GM12875 (cell line): ENCODE data around the gene CCNI.

Experiments used
- H3K4me3 ChIP-seq: one replicate; pipeline ENCODE4 v1.5.1; 2011; ENCODE audit warnings: low read depth, low read length, control low read depth
- TF ChIP-seq, protein P1 (sequence below): IDR thresholded peaks from 2 replicates; pipeline ENCODE4 v1.5.1; 2011; ENCODE audit warnings: low read depth, mild to moderate bottlenecking, control low read depth, inconsistent platforms, low read length, moderate library complexity, borderline replicate concordance; ENCODE audit not compliant: insufficient read depth

CCNI gene

DNA sequence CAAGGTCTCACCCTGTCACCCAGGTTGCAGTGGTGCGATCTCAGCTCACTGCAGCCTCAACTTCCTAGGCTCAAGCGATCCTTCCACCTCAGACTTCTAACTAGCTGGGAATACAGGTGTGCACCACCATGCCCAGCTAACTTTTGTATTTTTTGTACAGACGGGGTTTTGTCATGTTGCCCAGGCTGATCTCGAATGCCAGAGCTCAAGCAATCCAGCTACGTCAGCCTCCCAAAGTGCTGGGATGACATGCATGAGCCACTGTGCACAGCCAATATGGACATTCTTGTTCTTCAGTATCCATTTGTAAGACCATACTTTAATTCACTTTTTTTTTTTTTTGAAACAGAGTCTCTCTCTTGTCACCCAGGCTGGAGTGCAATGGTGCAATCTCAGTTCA lies 3.5 kb upstream of the CCNI start:
- TF ChIP-seq, protein P1, sequence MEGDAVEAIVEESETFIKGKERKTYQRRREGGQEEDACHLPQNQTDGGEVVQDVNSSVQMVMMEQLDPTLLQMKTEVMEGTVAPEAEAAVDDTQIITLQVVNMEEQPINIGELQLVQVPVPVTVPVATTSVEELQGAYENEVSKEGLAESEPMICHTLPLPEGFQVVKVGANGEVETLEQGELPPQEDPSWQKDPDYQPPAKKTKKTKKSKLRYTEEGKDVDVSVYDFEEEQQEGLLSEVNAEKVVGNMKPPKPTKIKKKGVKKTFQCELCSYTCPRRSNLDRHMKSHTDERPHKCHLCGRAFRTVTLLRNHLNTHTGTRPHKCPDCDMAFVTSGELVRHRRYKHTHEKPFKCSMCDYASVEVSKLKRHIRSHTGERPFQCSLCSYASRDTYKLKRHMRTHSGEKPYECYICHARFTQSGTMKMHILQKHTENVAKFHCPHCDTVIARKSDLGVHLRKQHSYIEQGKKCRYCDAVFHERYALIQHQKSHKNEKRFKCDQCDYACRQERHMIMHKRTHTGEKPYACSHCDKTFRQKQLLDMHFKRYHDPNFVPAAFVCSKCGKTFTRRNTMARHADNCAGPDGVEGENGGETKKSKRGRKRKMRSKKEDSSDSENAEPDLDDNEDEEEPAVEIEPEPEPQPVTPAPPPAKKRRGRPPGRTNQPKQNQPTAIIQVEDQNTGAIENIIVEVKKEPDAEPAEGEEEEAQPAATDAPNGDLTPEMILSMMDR, result no peak
- no peak overlapping the region for H3K4me3 ChIP-seq

DNA sequence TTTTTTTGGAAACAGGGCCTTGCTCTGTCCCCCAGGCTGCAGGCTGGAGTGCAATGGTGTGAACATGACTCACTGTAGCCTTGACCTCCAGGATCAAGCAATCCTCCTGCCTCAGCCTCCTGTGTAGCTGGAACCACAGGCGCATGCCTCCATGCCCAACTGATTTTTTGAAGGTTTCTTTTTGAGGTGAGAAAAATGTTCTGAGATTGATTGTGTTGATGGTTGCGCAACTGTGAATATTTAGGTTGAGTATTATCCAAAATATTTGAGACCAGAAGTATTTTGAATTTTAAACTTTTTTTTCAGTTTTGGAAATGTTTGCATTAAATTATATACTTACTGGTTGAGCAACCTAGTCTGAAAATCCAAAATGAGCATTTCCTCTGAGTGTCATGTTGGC lies 2.6 kb upstream of the CCNI start:
- TF ChIP-seq, protein P1, result no peak
- H3K4me3 ChIP-seq, result no peak overlapping the region

DNA sequence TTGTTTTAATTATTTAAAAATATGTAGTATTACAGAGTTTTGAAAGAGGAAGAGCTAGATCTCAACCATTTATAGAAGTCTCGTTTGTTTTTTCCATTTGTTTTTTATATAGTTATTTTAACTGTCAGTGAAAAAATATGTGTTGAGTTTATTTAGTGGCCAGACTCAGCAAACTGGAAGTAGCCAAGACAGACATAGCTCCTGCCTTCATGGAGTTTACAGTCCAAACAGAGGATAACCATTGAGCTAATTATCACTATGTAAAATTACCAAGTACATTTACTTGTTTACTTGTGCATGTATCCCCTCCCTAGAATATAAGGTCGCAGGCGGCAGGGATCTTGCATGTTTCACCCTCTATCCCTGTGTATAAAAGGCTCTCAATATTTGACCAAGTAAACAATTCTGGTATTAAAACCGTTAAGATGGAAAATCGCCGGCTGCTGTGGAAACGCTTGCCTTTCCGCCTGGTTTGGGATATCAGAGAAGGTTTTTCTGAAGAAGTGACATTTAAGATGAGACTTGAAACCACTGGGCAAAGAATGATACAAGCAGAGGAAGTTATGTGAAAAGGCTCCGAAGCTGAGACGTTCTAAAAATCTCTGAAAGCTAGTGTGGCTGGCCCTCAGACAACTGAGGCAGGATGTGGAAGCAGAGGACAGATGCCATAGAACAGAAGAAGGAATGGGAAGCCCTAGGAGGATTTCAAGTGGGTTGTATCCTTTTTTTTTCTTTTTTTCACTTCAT lies 1.3 kb upstream of the CCNI start:
- TF ChIP-seq, protein P1, result no peak
- H3K4me3 ChIP-seq, result peak overlapping the region; percentile 84

DNA sequence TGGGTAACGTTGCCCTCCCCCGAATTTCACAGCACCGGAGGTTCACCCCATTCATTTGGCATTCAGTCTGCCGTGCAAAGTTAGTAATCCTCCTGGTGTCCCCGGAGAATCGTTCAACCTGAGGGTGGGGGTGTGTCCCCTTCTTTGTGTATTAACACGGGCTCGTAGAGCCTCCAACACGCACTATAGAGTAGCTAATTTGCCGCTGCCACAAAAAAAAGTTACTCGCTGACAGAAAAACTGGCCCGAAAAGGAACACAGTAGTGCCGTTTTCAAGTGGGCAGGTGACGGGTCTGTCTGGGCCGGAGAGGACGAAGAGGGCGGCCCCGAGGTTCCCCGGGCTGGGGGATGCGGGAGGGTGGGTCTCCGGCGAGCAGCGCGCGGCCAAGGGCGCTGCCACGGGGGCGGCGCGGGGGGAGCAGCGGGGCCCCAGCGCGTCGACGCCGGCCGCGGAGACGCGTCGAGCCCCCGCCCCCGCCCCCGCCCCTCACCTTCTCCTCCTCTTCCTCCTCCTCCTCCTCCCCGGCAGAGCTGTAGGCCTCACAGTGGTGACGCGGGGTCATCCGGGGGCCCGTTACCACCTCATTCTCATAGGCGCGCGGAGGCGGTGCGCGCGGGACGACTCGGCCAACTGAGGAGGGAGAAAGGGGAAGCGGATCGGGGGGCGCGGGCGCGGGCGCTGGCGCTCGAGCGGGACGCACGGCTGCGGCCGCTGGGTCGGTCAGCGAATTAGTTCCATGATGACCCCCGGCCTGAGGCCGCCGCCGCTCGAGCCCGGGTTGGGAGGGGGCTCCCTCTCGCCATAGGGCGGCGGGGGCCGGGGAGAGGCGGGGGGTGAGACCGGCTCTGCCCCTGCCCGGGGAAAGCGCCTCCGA lies 571 bp downstream of the CCNI start:
- peak overlapping the region; percentile 84 for H3K4me3 ChIP-seq
- TF ChIP-seq, protein P1, result no peak

DNA sequence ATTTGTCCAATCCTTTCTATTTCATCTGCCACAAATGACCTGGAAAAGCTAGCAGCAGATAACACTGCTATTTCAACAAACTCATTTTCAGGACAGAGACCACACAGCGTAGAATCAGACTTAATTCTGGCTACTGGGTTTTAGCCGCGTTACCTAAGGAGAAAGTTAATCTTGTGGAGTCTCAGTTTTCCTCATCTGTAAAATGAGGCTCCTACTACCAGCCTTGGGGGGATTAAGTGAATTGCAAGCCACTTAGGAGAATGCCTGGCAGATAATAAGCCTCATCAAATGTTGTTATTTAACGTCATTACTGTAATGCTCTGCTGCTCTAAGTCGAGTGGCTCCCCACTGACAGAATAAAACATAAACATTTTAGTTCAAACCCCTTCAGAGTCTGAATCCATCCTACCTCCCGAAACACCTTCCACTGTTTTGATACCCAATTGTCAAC lies 1.4 kb downstream of the CCNI start:
- H3K4me3 ChIP-seq, result peak overlapping the region; percentile 84
- TF ChIP-seq, protein P1, result no peak

DNA sequence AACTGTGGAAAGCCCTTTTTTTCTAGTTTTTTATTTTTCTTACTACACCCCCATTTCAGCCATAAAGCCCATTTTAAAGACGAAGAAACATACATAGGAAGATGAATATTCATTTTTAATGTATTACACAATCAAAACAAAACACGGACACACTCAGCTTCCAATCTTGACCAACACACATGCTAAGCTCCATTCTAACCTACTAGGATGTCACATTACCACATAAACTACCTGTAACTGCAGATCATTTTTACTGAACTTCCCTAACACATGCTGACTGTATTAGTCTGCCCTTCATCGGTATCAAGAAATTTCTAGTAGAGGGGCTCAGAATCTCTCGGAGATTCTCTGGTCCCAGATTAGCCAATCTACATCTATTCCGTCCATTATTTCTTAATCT lies 1.8 kb downstream of the CCNI start:
- TF ChIP-seq, protein P1, result no peak
- peak overlapping the region; percentile 84 for H3K4me3 ChIP-seq
